Ascending aorta (tissue), 2 donors: ENCODE results near the gene MBOAT7. TPM values are rescaled to one million over a fixed set of nuclear protein-coding genes. Genes with fewer than 3 reads are reported as not detected.
"Not testable (repeated sequence)": the region's sequence is repeated elsewhere in the genome, so short reads cannot be mapped to it uniquely, and the experiment has no call there.

Source experiments
- DNase-seq, 2 donors: peaks; one replicate each; pipeline ENCODE4 v3.0.0-alpha.2; 2019; ENCODE audit warnings: low spot score in 2 of 2
- H3K27ac ChIP-seq, 2 donors: fragments of 200-600 bp; sonication (generic); one replicate each; pipeline ENCODE4 v1.5.1; 2016 to 2017; ENCODE audit warnings: mild to moderate bottlenecking in 1 of 2
- H3K27me3 ChIP-seq: fragments of 200-600 bp; sonication (generic); one replicate; pipeline ENCODE4 v1.5.1; 2017
- H3K36me3 ChIP-seq, 2 donors: fragments of 200-600 bp; sonication (generic); one replicate each; pipeline ENCODE4 v1.5.1; 2016
- H3K4me1 ChIP-seq, 2 donors: fragments of 200-600 bp; sonication (generic); one replicate each; pipeline ENCODE4 v1.5.1; 2016 to 2017; ENCODE audit warnings: mild to moderate bottlenecking in 1 of 2
- H3K4me3 ChIP-seq, 2 donors: fragments of 200-600 bp; sonication (generic); one replicate each; pipeline ENCODE4 v1.5.1; 2016 to 2017; ENCODE audit warnings: mild to moderate bottlenecking in 1 of 2
- H3K9me3 ChIP-seq, 2 donors: fragments of 200-600 bp; sonication (generic); one replicate each; pipeline ENCODE4 v1.5.1; 2016
- intact Hi-C: fragments of 100-400 bp; cut with DNase I; formaldehyde crosslinking; loops from one replicate; pipeline ENCODE4 v1.15.1; 2023
- total RNA-seq: library from RNA; depleted of rRNA; stranded (reverse); fragments of >200 nt; gene quantifications from one replicate; pipeline ENCODE4 v1.1.0, GENCODE V29; 2016
- TF ChIP-seq, protein P1 (sequence below), 3 experiments: fragments of 200-600 bp in 2 of 3; fragments of 450-650 bp in 1 of 3; sonication (generic) in 2 of 3; IDR thresholded peaks; one replicate each; pipeline ENCODE4 v1.5.1; 2016 to 2019; ENCODE audit warnings: antibody characterized with exemption in 3 of 3, mild to moderate bottlenecking in 1 of 3, moderate library complexity in 1 of 3

MBOAT7 gene
- total RNA-seq: 56.1 TPM

DNA sequence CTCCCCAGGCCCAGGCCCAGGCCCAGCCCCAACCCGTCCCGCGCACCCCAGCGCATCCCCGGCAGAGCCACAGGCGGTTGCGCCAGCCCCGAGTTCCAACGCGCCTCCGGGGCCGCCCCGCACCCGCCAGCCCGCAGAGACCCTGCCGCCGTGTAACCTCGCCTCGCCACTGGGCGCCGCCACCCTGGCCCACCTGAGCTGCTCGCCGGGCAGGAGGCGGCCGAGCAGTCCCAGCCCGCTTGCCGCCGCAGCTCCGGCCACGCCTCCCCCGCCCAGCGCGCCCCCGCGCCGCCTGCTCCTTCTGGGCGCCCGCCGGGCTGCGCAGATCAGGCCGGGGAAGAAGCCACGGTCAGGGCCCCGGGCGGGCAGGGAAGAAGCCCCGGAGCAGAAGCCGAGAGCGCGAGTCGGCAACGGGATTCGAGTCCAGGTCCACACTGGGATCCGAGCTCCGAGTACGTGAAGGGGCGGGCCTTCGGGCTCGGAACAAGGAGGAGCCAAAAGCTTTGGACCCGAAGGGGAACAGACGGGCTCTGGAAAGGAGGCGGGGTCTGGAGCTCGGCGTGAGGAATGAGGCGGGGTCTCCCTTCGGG lies at the start of gene MBOAT7:
TSS of gene MBOAT7 (minus strand) at position 436 of the 590 bp plus-strand sequence. CDS start 1,072 bp downstream, outside the sequence.
- DNase-seq: no peak
- intact Hi-C loops: loop anchor here (1.0 to 5.0 kb wide), 2 partner anchors 30 to 1247 kb away; partner anchors contain the start of gene LENG1
- H3K27ac ChIP-seq: peak within 1 kb of the TSS; percentile 100
- H3K4me3 ChIP-seq: peak within 1 kb of the TSS; percentile 81 to 85
- H3K9me3 ChIP-seq: no peaks in the 10 kb centered on the region
- H3K36me3 ChIP-seq: peaks cover 9 to 13% of the 10 kb centered on the region in 2 donors
- H3K27me3 ChIP-seq: no peaks in the 10 kb centered on the region
- TF ChIP-seq, protein P1, sequence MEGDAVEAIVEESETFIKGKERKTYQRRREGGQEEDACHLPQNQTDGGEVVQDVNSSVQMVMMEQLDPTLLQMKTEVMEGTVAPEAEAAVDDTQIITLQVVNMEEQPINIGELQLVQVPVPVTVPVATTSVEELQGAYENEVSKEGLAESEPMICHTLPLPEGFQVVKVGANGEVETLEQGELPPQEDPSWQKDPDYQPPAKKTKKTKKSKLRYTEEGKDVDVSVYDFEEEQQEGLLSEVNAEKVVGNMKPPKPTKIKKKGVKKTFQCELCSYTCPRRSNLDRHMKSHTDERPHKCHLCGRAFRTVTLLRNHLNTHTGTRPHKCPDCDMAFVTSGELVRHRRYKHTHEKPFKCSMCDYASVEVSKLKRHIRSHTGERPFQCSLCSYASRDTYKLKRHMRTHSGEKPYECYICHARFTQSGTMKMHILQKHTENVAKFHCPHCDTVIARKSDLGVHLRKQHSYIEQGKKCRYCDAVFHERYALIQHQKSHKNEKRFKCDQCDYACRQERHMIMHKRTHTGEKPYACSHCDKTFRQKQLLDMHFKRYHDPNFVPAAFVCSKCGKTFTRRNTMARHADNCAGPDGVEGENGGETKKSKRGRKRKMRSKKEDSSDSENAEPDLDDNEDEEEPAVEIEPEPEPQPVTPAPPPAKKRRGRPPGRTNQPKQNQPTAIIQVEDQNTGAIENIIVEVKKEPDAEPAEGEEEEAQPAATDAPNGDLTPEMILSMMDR (IDR thresholded peaks at IDR 0.05): peak in 2 of 3 experiments; percentile 33 to 47
- peaks cover 6 to 20% of the 10 kb centered on the region in 2 donors for H3K4me1 ChIP-seq

DNA sequence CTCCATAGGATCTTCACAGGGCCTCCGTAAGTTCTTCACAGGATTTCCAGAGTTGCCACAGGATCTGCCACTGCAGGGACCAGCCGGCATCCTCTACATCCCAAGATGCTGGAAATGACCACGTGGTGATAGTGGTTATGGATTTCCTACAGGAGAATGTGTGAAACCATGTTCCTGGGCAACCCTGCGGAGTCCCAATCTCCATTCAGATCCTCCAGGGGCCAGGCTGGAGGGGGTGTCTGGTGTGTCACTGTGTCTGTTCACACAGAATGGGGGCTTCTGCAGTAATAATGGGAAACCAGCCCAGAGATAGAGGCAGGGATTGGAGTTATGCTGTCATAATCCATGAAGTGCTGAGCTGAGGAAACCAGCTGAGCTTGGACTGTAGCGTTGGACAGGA lies 44.6 kb upstream of the MBOAT7 start:
- Histone ChIP-seq H3K9me3 (no peaks in the 10 kb centered on the region), H3K27ac (no peak overlapping the region), H3K4me1 (no peaks in the 10 kb centered on the region), H3K27me3 (peaks cover 3% of the 10 kb centered on the region), H3K36me3 (no peaks in the 10 kb centered on the region), H3K4me3 (no peak overlapping the region)
- TF ChIP-seq, protein P1 (IDR thresholded peaks at IDR 0.05): no peak
- intact Hi-C loops: no loop called here
- peak in 1 of 2 donors; percentile 18 for DNase-seq

DNA sequence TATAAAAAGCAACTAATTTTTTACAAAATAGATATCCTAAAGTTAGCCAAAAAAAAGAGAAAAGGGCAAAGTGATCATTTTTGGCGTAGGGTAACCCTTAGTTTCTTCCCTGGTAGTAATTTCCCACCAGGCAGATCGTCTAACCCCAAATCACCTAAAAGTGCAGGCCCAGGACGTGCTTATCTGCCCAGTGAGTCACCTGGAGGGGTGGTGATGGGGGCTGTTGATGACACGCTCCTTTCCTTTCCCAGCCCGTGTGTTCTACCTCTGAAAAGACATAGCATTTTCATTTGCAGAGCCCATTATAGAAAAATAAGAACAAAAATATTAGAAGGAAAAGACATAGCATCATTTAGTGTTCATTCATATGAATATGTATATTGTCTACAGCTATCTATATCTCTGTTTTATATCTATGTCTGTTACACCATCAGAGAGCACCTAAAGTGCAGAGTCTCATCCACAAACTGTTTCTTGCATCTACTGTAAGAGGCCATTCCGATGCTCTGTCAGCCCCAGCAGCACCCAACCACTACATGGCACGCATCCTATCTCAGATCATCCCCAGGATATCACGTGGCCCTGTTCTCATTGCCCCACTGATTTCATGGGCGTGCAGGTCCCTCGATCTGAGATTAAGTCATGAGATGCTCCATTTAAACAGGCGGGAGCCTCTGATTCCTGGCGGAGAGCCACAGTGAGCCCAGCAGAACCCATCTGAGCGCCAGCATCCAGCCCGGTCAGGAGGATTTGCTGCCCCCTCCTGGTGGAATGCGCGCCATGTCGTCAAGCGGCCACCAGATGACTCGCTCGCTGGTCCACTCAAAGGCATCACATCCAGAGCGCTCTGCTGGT lies 41.9 kb upstream of the MBOAT7 start:
- Histone ChIP-seq H3K36me3 (no peaks in the 10 kb centered on the region), H3K27me3 (peaks cover 3% of the 10 kb centered on the region), H3K4me1 (no peaks in the 10 kb centered on the region), H3K9me3 (no peaks in the 10 kb centered on the region), H3K27ac (no peak overlapping the region), H3K4me3 (no peak overlapping the region)
- TF ChIP-seq, protein P1 (IDR thresholded peaks at IDR 0.05): peak; percentile 78 to 81 (median 80)
- intact Hi-C loops: loop anchor here (1.0 to 2.0 kb wide), 2 partner anchors 27 to 63 kb away; no protein-coding TSS in a partner anchor
- DNase-seq: peak in 1 of 2 donors; percentile 87

DNA sequence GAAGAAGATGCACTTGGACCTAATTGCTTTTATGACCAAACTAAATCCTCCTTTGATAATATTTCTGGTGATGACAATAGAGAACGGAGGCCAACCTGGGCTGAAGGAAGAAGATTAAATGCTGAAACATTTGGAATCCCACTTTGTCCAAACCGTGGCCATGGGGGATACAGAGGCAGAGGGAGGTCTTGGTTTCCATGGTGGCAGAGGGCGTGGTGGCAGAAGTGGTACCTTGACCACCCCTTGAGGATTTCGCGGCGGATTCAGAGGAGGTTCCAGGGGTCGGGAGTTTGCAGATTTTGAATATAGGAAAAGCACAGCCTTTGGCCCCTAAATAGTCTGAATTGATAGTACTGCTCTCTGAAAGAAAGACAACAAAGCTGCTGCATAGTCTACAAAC lies 40.7 kb upstream of the MBOAT7 start:
- TF ChIP-seq, protein P1 (IDR thresholded peaks at IDR 0.05): no peak
- no peaks in the 10 kb centered on the region for H3K36me3 ChIP-seq
- H3K4me1 ChIP-seq: no peaks in the 10 kb centered on the region
- H3K4me3 ChIP-seq: no peak overlapping the region
- H3K27ac ChIP-seq: no peak overlapping the region
- intact Hi-C loops: loop anchor here (2.0 kb wide), 1 partner anchor 25 kb away; no protein-coding TSS in a partner anchor
- H3K27me3 ChIP-seq: peaks cover 3% of the 10 kb centered on the region
- H3K9me3 ChIP-seq: no peaks in the 10 kb centered on the region
- peak in 1 of 2 donors; percentile 39 for DNase-seq

GRCh38 chr19:54229146-54229545 lies 39.8 kb upstream of the MBOAT7 start:
- H3K36me3 ChIP-seq: no peaks in the 10 kb centered on the region
- no peak overlapping the region for H3K27ac ChIP-seq
- no peak for DNase-seq
- H3K4me1 ChIP-seq: no peaks in the 10 kb centered on the region
- intact Hi-C loops: no loop called here
- TF ChIP-seq, protein P1 (IDR thresholded peaks at IDR 0.05): no peak
- H3K27me3 ChIP-seq: peaks cover 3% of the 10 kb centered on the region
- H3K9me3 ChIP-seq: no peaks in the 10 kb centered on the region
- H3K4me3 ChIP-seq: no peak overlapping the region

DNA sequence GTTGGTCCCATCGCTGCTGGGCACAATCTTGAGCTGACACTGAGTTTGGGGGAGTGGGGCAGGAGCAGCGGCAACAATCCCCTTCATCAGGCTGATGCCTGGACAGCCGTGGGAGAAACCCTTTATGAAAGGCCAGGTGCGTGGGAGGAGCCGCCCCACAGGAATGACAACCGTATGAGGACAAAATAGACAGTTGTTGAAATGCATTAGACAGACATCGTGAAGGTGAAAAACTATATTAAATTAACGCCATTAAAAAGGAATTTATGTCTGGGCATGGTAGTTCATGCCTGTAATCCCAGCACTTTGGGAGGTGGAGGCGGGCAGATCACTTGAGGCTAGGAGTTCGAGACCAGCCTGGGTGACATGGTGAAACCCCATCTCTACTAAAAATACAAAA lies 35.2 kb upstream of the MBOAT7 start:
- intact Hi-C loops, H3K27me3 ChIP-seq, DNase-seq, H3K4me3 ChIP-seq, H3K27ac ChIP-seq, H3K36me3 ChIP-seq, H3K4me1 ChIP-seq, H3K9me3 ChIP-seq: not testable (repeated sequence)

DNA sequence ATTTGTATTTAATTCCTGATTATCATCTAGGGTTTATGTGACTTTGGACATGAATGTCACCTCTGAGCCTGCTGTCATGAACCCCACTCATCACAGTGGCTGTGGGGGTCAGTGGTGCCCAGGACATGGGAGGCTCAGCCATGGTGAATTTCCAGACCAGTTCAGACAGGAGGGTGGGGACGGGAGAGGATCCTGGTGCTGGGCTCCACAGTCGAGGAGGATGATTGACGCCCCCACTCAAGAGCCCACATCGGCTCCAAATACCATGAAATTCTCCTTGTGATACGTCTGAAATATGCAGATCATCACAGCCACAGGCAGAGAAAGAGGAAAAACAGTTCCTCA lies 34.5 kb upstream of the MBOAT7 start:
- H3K4me3 ChIP-seq, intact Hi-C loops, DNase-seq, H3K27me3 ChIP-seq, H3K27ac ChIP-seq, H3K9me3 ChIP-seq, H3K4me1 ChIP-seq, H3K36me3 ChIP-seq: not testable (repeated sequence)

DNA sequence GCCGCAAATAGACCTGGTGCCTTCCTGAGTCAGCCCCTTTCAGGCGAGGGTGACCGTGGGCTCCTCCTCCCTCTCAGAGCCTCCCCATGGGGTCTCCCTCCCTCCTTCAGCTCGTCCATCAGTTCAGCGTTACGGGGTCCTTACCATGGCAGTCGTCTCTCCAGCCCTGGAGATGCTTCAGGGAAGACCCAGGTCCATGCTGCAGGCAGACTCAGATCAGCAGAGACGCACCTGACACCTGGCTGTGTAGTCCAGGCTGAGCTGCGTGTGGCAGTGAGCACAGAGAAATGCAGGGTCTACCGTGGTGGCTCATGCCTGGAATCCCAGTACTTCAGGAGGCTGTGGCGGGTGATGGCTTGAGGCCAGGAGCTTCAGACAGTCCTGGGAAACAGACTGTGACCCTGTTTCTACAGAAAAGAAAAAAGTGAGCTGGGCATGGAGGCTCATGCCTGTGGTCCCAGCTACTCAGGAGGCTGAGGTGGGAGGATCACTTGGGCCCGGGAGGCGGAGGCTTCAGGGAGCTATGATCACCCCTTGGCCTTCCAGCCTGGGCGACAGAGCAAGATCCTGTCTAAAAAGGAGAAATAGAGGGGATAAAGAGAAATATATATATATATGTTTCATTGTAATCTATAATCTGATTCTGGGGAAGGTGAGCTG lies 34.0 kb upstream of the MBOAT7 start:
- H3K9me3 ChIP-seq, intact Hi-C loops, DNase-seq, H3K4me1 ChIP-seq, H3K27ac ChIP-seq, H3K27me3 ChIP-seq, H3K4me3 ChIP-seq: not testable (repeated sequence)
- H3K36me3 ChIP-seq: peaks cover 0 to 11% of the 10 kb centered on the region in 2 donors
